Smooth muscle cell (in vitro differentiated cells): ENCODE data around the gene C22orf31. TPM values are rescaled to one million over a fixed set of nuclear protein-coding genes. Genes with fewer than 3 reads are reported as not detected.

Source experiments
- DNase-seq: peaks from one replicate; lab custom pipeline; 2025; ENCODE audit not compliant: unreplicated experiment; lab: John Stamatoyannopoulos, UW
- H2AFZ ChIP-seq: fragments of 200-600 bp; sonication (generic); 2 replicates; pipeline ENCODE4 v1.6.0; 2016; ENCODE audit warnings: antibody characterized with exemption, low read depth, mild to moderate bottlenecking
- H3F3A ChIP-seq: fragments of 200-600 bp; sonication (generic); 2 replicates; pipeline ENCODE4 v1.6.0; 2017; ENCODE audit warnings: antibody characterized with exemption, low read depth
- H3K27ac ChIP-seq: fragments of 200-600 bp; sonication (generic); 2 replicates; pipeline ENCODE4 v1.5.1; 2016; ENCODE audit warnings: low read depth, mild to moderate bottlenecking
- H3K27me3 ChIP-seq: fragments of 200-600 bp; sonication (generic); 2 replicates; pipeline ENCODE4 v1.6.1; 2016; ENCODE audit warnings: low read depth, mild to moderate bottlenecking
- H3K36me3 ChIP-seq: fragments of 200-600 bp; sonication (generic); 2 replicates; pipeline ENCODE4 v1.5.1; 2016; ENCODE audit warnings: low read depth
- H3K4me1 ChIP-seq: fragments of 200-600 bp; sonication (generic); 2 replicates; pipeline ENCODE4 v1.5.1; 2016; ENCODE audit warnings: low read depth
- H3K4me2 ChIP-seq: fragments of 200-600 bp; sonication (generic); 2 replicates; pipeline ENCODE4 v1.6.0; 2016; ENCODE audit warnings: mild to moderate bottlenecking
- H3K4me3 ChIP-seq: fragments of 200-600 bp; sonication (generic); 2 replicates; pipeline ENCODE4 v1.5.1; 2016; ENCODE audit warnings: mild to moderate bottlenecking
- H3K79me2 ChIP-seq: fragments of 200-600 bp; sonication (generic); 2 replicates; pipeline ENCODE4 v1.6.0; 2016; ENCODE audit warnings: low read depth, mild to moderate bottlenecking
- H3K9ac ChIP-seq: fragments of 200-600 bp; sonication (generic); 2 replicates; pipeline ENCODE4 v1.6.0; 2016; ENCODE audit warnings: low read depth
- H3K9me3 ChIP-seq: fragments of 200-600 bp; sonication (generic); replicated peaks from 2 replicates; pipeline ENCODE4 v1.5.1; 2016; ENCODE audit warnings: low read depth
- H4K20me1 ChIP-seq: fragments of 200-600 bp; sonication (generic); 2 replicates; pipeline ENCODE4 v1.6.0; 2016; ENCODE audit warnings: low read depth
- WGBS: methylation state at CpG from one replicate; pipeline ENCODE4 v1.1.7; 2016; ENCODE audit warnings: low lambda C conversion rate; 5-methylcytosine and 5-hydroxymethylcytosine counted together
- polyA plus RNA-seq: library from polyadenylated mRNA; unstranded; fragments of >200 nt; fragmentation: Nextera tagmentation; extraction: Ambion mirVana; gene quantifications from 2 replicates; pipeline ENCODE4 v1.2.1, GENCODE V29; 2016
- total RNA-seq: library from RNA; depleted of rRNA; stranded (reverse); fragments of >200 nt; gene quantifications from 2 replicates; pipeline ENCODE4 v1.2.3, GENCODE V29; 2014
- TF ChIP-seq, protein P1 (sequence below): fragments of 200-600 bp; sonication (generic); IDR thresholded peaks from 2 replicates; pipeline ENCODE4 v1.5.1; 2017; ENCODE audit warnings: borderline replicate concordance, mild to moderate bottlenecking, antibody characterized with exemption; ENCODE audit not compliant: insufficient read depth, poor library complexity, severe bottlenecking

C22orf31 gene
- total and polyA plus RNA-seq, 2 experiments from 2014 or later = not detected

DNA sequence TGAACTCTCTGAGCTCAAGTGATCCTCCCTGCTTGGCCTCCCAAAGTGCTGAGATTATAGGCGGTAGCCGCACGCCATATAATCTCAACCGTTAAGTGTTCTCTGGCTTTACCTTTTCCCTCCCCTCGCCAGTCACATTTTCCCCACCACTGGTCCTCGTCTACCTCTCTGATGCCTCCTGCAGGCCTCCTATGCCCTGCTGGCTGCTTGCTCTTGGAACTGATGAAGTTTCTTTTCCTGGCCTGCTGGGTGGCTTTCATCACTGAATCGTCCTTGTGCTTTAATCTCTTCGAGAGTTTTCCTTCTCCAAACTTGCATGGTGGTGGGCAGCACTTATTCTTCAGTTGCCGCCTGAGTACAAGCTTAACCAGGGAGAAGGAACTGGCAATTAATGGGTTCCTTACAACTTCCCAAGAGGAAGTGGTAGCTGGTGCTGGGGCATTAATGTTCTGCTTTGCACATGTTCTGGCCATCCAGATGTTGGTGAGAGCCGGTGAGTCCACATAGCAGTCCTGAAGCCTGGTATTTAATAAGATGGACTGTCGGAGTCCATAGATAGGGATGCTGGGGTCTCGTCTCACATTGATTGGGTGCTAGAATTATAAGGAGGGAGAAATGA lies 1.3 kb downstream of the C22orf31 start:
- DNase-seq = no peak
- Histone ChIP-seq H3K4me1 (peaks cover 4% of the 10 kb centered on the region), H3K27ac (no peak overlapping the region), H3K4me2 (no peak overlapping the region), H3K36me3 (no peaks in the 10 kb centered on the region), H3K4me3 (no peak overlapping the region), H4K20me1 (no peaks in the 10 kb centered on the region), H3F3A (no peaks in the 10 kb centered on the region), H2AFZ (no peak overlapping the region), H3K9ac (no peak overlapping the region), H3K27me3 (no peaks in the 10 kb centered on the region), H3K79me2 (no peaks in the 10 kb centered on the region), H3K9me3 (no peaks in the 10 kb centered on the region)
- TF ChIP-seq, protein P1, sequence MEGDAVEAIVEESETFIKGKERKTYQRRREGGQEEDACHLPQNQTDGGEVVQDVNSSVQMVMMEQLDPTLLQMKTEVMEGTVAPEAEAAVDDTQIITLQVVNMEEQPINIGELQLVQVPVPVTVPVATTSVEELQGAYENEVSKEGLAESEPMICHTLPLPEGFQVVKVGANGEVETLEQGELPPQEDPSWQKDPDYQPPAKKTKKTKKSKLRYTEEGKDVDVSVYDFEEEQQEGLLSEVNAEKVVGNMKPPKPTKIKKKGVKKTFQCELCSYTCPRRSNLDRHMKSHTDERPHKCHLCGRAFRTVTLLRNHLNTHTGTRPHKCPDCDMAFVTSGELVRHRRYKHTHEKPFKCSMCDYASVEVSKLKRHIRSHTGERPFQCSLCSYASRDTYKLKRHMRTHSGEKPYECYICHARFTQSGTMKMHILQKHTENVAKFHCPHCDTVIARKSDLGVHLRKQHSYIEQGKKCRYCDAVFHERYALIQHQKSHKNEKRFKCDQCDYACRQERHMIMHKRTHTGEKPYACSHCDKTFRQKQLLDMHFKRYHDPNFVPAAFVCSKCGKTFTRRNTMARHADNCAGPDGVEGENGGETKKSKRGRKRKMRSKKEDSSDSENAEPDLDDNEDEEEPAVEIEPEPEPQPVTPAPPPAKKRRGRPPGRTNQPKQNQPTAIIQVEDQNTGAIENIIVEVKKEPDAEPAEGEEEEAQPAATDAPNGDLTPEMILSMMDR = no peak
- 90% methylated on average over 12 of the region's 12 CpGs for WGBS

DNA sequence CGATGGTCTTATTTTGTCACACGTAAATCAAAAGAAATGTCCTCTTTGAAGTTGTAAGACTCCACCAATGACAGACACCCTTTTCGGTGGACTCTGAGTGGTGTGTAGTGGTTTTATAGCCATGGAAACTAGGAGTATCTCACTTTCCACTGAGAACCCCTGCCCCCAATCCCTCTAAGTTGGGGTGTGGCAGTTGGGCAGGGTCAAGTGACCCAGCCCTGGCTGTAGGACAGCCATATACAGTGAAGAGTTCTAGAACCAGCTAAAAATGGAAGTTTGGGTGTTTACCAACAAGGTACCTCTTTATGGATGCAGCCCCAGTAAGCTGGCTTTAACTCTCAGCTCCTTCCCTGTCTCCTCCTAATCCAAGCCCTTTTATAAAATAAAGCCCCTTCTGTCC lies 5.2 kb downstream of the C22orf31 start:
- Histone ChIP-seq H3K9me3 (no peaks in the 10 kb centered on the region), H3K4me3 (no peak overlapping the region), H2AFZ (no peak overlapping the region), H3K27ac (no peak overlapping the region), H3K4me2 (no peak overlapping the region), H3K4me1 (peaks cover 5% of the 10 kb centered on the region), H3K36me3 (no peaks in the 10 kb centered on the region), H3K27me3 (no peaks in the 10 kb centered on the region), H3K9ac (no peak overlapping the region), H4K20me1 (no peaks in the 10 kb centered on the region), H3K79me2 (no peaks in the 10 kb centered on the region), H3F3A (no peaks in the 10 kb centered on the region)
- 94% methylated on average over 3 of the region's 3 CpGs for WGBS
- DNase-seq = no peak
- TF ChIP-seq, protein P1 = no peak

DNA sequence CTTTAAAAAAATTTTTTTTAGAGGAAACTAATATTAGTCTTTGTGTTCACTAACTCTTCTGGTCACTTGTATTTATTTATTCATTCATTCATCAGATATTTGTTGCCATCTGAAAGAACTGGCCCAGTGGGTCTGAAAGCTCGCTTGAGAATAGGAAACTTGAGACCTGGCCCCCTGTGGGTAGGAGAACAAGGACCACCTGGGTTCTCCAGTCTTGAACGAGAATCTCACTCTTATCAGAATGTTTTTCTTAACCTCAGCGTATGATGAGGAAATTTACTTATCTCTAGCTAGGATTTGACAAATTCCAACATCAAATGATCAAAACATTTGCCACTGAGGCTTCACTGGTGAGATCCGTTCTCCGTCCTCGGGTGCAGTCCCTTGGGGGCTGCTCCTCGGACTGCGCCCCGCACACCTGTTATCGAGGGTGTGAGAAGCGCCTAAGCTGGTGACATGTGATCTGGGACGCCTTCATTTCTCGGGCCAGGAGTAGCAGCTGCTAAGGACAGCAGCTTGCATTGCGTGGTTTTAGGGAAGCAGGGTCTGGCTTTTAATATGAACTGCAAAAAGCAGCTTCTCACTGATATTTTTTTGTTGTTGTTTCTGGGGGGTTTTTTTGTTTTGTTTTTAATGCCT lies 6.3 kb downstream of the C22orf31 start:
- no peaks in the 10 kb centered on the region for H3K36me3 ChIP-seq
- H3K4me3 ChIP-seq = no peak overlapping the region
- 88% methylated on average over 14 of the region's 14 CpGs for WGBS
- DNase-seq = no peak
- no peaks in the 10 kb centered on the region for H3K9me3 ChIP-seq
- no peaks in the 10 kb centered on the region for H3K79me2 ChIP-seq
- H4K20me1 ChIP-seq = no peaks in the 10 kb centered on the region
- H3K27me3 ChIP-seq = no peaks in the 10 kb centered on the region
- H3K9ac ChIP-seq = no peak overlapping the region
- peaks cover 5% of the 10 kb centered on the region for H3K4me1 ChIP-seq
- H3K4me2 ChIP-seq = no peak overlapping the region
- H3K27ac ChIP-seq = no peak overlapping the region
- H3F3A ChIP-seq = no peaks in the 10 kb centered on the region
- no peak overlapping the region for H2AFZ ChIP-seq
- TF ChIP-seq, protein P1 = no peak
